NOMO-1 treated with dmso at 0.1 percent for 144 hours (cell line): ENCODE results near the gene PIPOX.
"Not testable (repeated sequence)": the region's sequence is repeated elsewhere in the genome, so short reads cannot be mapped to it uniquely, and the experiment has no call there.

Experiments used
- DNase-seq: peaks from one replicate; lab custom pipeline; 2025; ENCODE audit not compliant: unreplicated experiment; lab: John Stamatoyannopoulos, UW

Gene PIPOX

GRCh38 chr17:29074488-29074887 is 31.5 kb downstream of the PIPOX start:
- no peak for DNase-seq

- no peak for DNase-seq
Measured at GRCh38 chr17:29076087-29076486, 33.1 kb downstream of the PIPOX start.

- no peak for DNase-seq
Measured at GRCh38 chr17:29076722-29077121, 33.8 kb downstream of the PIPOX start.

GRCh38 chr17:29077320-29077719 is 34.4 kb downstream of the PIPOX start:
- DNase-seq = no peak

- DNase-seq = no peak
Measured at GRCh38 chr17:29078183-29079045, 35.5 kb downstream of the PIPOX start.

- no peak for DNase-seq
Measured at GRCh38 chr17:29079433-29079832, 36.5 kb downstream of the PIPOX start.

- DNase-seq = no peak
Measured at GRCh38 chr17:29079887-29080286, 36.9 kb downstream of the PIPOX start.

- no peak for DNase-seq
Measured at GRCh38 chr17:29080323-29080722, 37.4 kb downstream of the PIPOX start.

- DNase-seq = no peak
Measured at GRCh38 chr17:29080965-29081364, 38.0 kb downstream of the PIPOX start.

- no peak for DNase-seq
Measured at GRCh38 chr17:29084541-29085146, 41.7 kb downstream of the PIPOX start.

- DNase-seq = no peak
Measured at GRCh38 chr17:29085223-29085622, 42.3 kb downstream of the PIPOX start.

- no peak for DNase-seq
Measured at GRCh38 chr17:29086628-29087332, 43.8 kb downstream of the PIPOX start.

- not testable (repeated sequence) for DNase-seq
Measured at GRCh38 chr17:29088782-29089181, 45.8 kb downstream of the PIPOX start.

- no peak for DNase-seq
Measured at GRCh38 chr17:29089601-29090044, 46.7 kb downstream of the PIPOX start.

GRCh38 chr17:29090108-29090507 is 47.2 kb downstream of the PIPOX start:
- DNase-seq = no peak

- no peak for DNase-seq
Measured at GRCh38 chr17:29090750-29091605, 48.0 kb downstream of the PIPOX start.

GRCh38 chr17:29091606-29092289 is 48.8 kb downstream of the PIPOX start:
- DNase-seq = no peak

GRCh38 chr17:29093090-29093871 is 50.3 kb downstream of the PIPOX start:
- DNase-seq = no peak

- DNase-seq = no peak
Measured at GRCh38 chr17:29094101-29094708, 51.3 kb downstream of the PIPOX start.
